Pons (tissue), 1 donor: ENCODE measurements around the gene TEX53.
A peak's percentile ranks its signal among the peaks of the same experiment; 100 is the strongest.

ENCODE experiments used
- DNase-seq: peaks from one replicate; pipeline ENCODE4 v3.0.0-alpha.2; 2016; ENCODE audit warnings: low spot score

TEX53 gene

GRCh38 chr9:114680259-114681001 lies 22.8 kb upstream of the TEX53 start:
- no peak for DNase-seq

GRCh38 chr9:114678795-114679194 lies 21.2 kb upstream of the TEX53 start:
- no peak for DNase-seq

GRCh38 chr9:114678130-114678529 lies 20.5 kb upstream of the TEX53 start:
- no peak for DNase-seq

GRCh38 chr9:114677418-114677817 lies 19.8 kb upstream of the TEX53 start:
- no peak for DNase-seq

- no peak for DNase-seq
These were observed 19.3 kb upstream of the TEX53 start for GRCh38 chr9:114676901-114677300.

GRCh38 chr9:114674798-114675540 lies 17.4 kb upstream of the TEX53 start:
- DNase-seq, result no peak

- DNase-seq, result no peak
These were observed 16.6 kb upstream of the TEX53 start for GRCh38 chr9:114674076-114674797.

GRCh38 chr9:114671605-114672004 lies 14.0 kb upstream of the TEX53 start:
- DNase-seq, result no peak

GRCh38 chr9:114669961-114670360 lies 12.4 kb upstream of the TEX53 start:
- no peak for DNase-seq

- no peak for DNase-seq
These were observed 10.5 kb upstream of the TEX53 start for GRCh38 chr9:114668146-114668545.

- no peak for DNase-seq
These were observed 9.2 kb upstream of the TEX53 start for GRCh38 chr9:114666851-114667250.

GRCh38 chr9:114666401-114666800 lies 8.8 kb upstream of the TEX53 start:
- no peak for DNase-seq

- peak; percentile 77 for DNase-seq
These were observed 6.6 kb upstream of the TEX53 start for GRCh38 chr9:114664181-114664580.

GRCh38 chr9:114662081-114662989 lies 4.7 kb upstream of the TEX53 start:
- DNase-seq, result peak; percentile 51

- DNase-seq, result no peak
These were observed 1.3 kb downstream of the TEX53 start for GRCh38 chr9:114656301-114656700.

- no peak for DNase-seq
These were observed 1.9 kb downstream of the TEX53 start for GRCh38 chr9:114655689-114656088.

- DNase-seq, result peak; percentile 86
These were observed 3.9 kb downstream of the TEX53 start for GRCh38 chr9:114653556-114654159.

- no peak for DNase-seq
These were observed 4.6 kb downstream of the TEX53 start for GRCh38 chr9:114652776-114653555.

- DNase-seq, result no peak
These were observed 13.7 kb downstream of the TEX53 start for GRCh38 chr9:114643896-114644295.

GRCh38 chr9:114643001-114643400 lies 14.6 kb downstream of the TEX53 start:
- DNase-seq, result no peak

- no peak for DNase-seq
These were observed 15.6 kb downstream of the TEX53 start for GRCh38 chr9:114641967-114642366.
